A549 (cell line): ENCODE results near the gene ZRANB3. TPM values are rescaled to one million over a fixed set of nuclear protein-coding genes. Genes with fewer than 3 reads are reported as not detected.

ENCODE experiments used
- ATAC-seq, 2 experiments: fragments of 200-7000 bp in 1 of 2; fragments of >200 bp in 1 of 2; cut with Nextera tagmentation in 1 of 2; cut with Tn5 transposase in 1 of 2; 3 replicates each; pipeline versions ENCODE4 v1.8.0 to v1.9.1; 2018 to 2020; ENCODE audit warnings: mild to moderate bottlenecking in 1 of 2, moderate library complexity in 1 of 2
- CTCF ChIA-PET: fragments of 300-600 bp; sonication (Branson Sonifier 250); formaldehyde crosslinking; extraction: SDS; loops from one replicate; lab custom pipeline; 2021; ENCODE audit warnings: antibody characterized with exemption, inconsistent platforms; lab: Yijun Ruan, JAX
- POLR2A ChIA-PET: fragments of 350-600 bp; formaldehyde crosslinking; extraction: SDS; loops from one replicate; lab custom pipeline; 2021; ENCODE audit warnings: antibody characterized with exemption, inconsistent platforms; lab: Yijun Ruan, JAX
- DNase-seq, 2 experiments: peaks; one replicate each; pipeline versions ENCODE4 v3.0.0 to v3.0.0-alpha.2; 2011 to 2016; ENCODE audit warnings: low read depth in 1 of 2, low spot score in 1 of 2
- FAIRE-seq: peaks from 2 replicates; lab custom pipeline; 2011; peaks lifted over from hg19 to GRCh38; lab: Jason Lieb, UNC
- H3K27ac ChIP-seq, 2 experiments: fragments of >200 bp; sonication (Bioruptor Twin); formaldehyde crosslinking; 3 replicates each; pipeline ENCODE4 v1.5.1; 2016 to 2017
- H3K4me1 ChIP-seq: fragments of >200 bp; sonication (Bioruptor Twin); formaldehyde crosslinking; 3 replicates; pipeline ENCODE4 v1.6.1; 2016
- H3K4me2 ChIP-seq: fragments of >200 bp; sonication (Bioruptor Twin); formaldehyde crosslinking; 3 replicates; pipeline ENCODE4 v1.6.1; 2016
- H3K4me3 ChIP-seq: fragments of >200 bp; sonication (Bioruptor Twin); formaldehyde crosslinking; 3 replicates; pipeline ENCODE4 v1.5.1; 2016
- H3K9me3 ChIP-seq: fragments of >200 bp; sonication (Bioruptor Twin); formaldehyde crosslinking; 3 replicates; pipeline ENCODE4 v1.6.1; 2016
- BHLHE40 ChIP-seq: IDR thresholded peaks from 2 replicates; pipeline ENCODE4 v1.6.1; 2012; ENCODE audit warnings: low read depth, low read length, inconsistent platforms
- CBX8 ChIP-seq: fragments of 200-600 bp; sonication (generic); IDR thresholded peaks from 2 replicates; pipeline ENCODE4 v1.6.1; 2016
- CEBPB ChIP-seq, 2 experiments: fragments of >200 bp in 1 of 2; sonication (Bioruptor Twin) in 1 of 2; formaldehyde crosslinking in 1 of 2; IDR thresholded peaks; 2 replicates each; pipeline ENCODE4 v1.6.1; 2012 to 2016
- EHF ChIP-seq: fragments of 250-450 bp; sonication (Bioruptor Pico); IDR thresholded peaks from 2 replicates; pipeline ENCODE4 v1.5.0; 2020; ENCODE audit warnings: mild to moderate bottlenecking
- ESRRA ChIP-seq: fragments of 150-350 bp; IDR thresholded peaks from 2 replicates; pipeline ENCODE4 v1.6.1; 2014; ENCODE audit warnings: mild to moderate bottlenecking, low read length, borderline replicate concordance
- FOSB ChIP-seq: fragments of 250-450 bp; sonication (Bioruptor Pico); IDR thresholded peaks from 2 replicates; pipeline ENCODE4 v1.5.0; 2020; ENCODE audit warnings: mild to moderate bottlenecking, moderate library complexity
- FOSL2 ChIP-seq, 2 experiments: fragments of 450-650 bp in 1 of 2; fragments of >200 bp in 1 of 2; sonication (Bioruptor Twin) in 1 of 2; formaldehyde crosslinking; IDR thresholded peaks; 2 replicates each; pipeline versions ENCODE4 v1.5.0 to v1.6.1; 2016 to 2020; ENCODE audit warnings: mild to moderate bottlenecking in 1 of 2, moderate library complexity in 1 of 2
- FOXS1 ChIP-seq: fragments of 250-450 bp; sonication (Bioruptor Pico); IDR thresholded peaks from 2 replicates; pipeline ENCODE4 v1.5.0; 2020; ENCODE audit warnings: mild to moderate bottlenecking, moderate library complexity
- GATA3 ChIP-seq: IDR thresholded peaks from 2 replicates; pipeline ENCODE4 v1.6.1; 2012; ENCODE audit warnings: borderline replicate concordance
- HEYL ChIP-seq: fragments of 250-450 bp; sonication (Bioruptor Pico); IDR thresholded peaks from 2 replicates; pipeline ENCODE4 v1.8.0; 2021; ENCODE audit warnings: mild to moderate bottlenecking, moderate library complexity
- HOXA7 ChIP-seq: fragments of 250-450 bp; sonication (Bioruptor Pico); IDR thresholded peaks from 2 replicates; pipeline ENCODE4 v1.5.0; 2020; ENCODE audit warnings: mild to moderate bottlenecking, moderate library complexity
- HOXB5 ChIP-seq: fragments of 250-450 bp; sonication (Bioruptor Pico); IDR thresholded peaks from 2 replicates; pipeline ENCODE4 v1.5.0; 2020; ENCODE audit warnings: mild to moderate bottlenecking, moderate library complexity
- JUNB ChIP-seq: fragments of >200 bp; sonication (Bioruptor Twin); formaldehyde crosslinking; IDR thresholded peaks from 2 replicates; pipeline ENCODE4 v1.6.1; 2016
- KDM1A ChIP-seq: fragments of 200-600 bp; sonication (generic); IDR thresholded peaks from 2 replicates; pipeline ENCODE4 v1.6.1; 2016; ENCODE audit warnings: low read depth, mild to moderate bottlenecking
- MAZ ChIP-seq: fragments of 150-350 bp; IDR thresholded peaks from 2 replicates; pipeline ENCODE4 v1.6.1; 2014; ENCODE audit warnings: antibody characterized with exemption, low read depth, low read length, borderline replicate concordance
- NPAS2 ChIP-seq: fragments of 250-450 bp; sonication (Bioruptor Pico); IDR thresholded peaks from 2 replicates; pipeline ENCODE4 v1.8.0; 2022; ENCODE audit warnings: mild to moderate bottlenecking, moderate library complexity, borderline replicate concordance
- NR3C1 ChIP-seq: fragments of >200 bp; sonication (Bioruptor Twin); formaldehyde crosslinking; IDR thresholded peaks from 3 replicates; pipeline ENCODE4 v1.6.1; 2017
- PHF8 ChIP-seq: fragments of 200-600 bp; sonication (generic); IDR thresholded peaks from 2 replicates; pipeline ENCODE4 v1.6.1; 2016; ENCODE audit warnings: low read depth, mild to moderate bottlenecking, antibody characterized with exemption, moderate library complexity, borderline replicate concordance
- POLR2A ChIP-seq: IDR thresholded peaks from 2 replicates; pipeline ENCODE4 v1.6.1; 2012; ENCODE audit warnings: mild to moderate bottlenecking, low read length
- POLR2AphosphoS2 ChIP-seq: conservative IDR thresholded peaks from 2 replicates; pipeline ENCODE4 v1.6.1; 2012; ENCODE audit warnings: low read length, improper control_type of control experiment, inconsistent platforms
- RFX5 ChIP-seq: fragments of 450-650 bp; IDR thresholded peaks from 2 replicates; pipeline ENCODE4 v1.7.1; 2014; ENCODE audit warnings: antibody characterized with exemption, mild to moderate bottlenecking, moderate library complexity
- SMC3 ChIP-seq: fragments of >200 bp; sonication (Bioruptor Twin); formaldehyde crosslinking; IDR thresholded peaks from 3 replicates; pipeline ENCODE4 v1.6.1; 2018; ENCODE audit warnings: inconsistent platforms
- SREBF2 ChIP-seq: fragments of 450-650 bp; IDR thresholded peaks from 2 replicates; pipeline ENCODE4 v1.6.1; 2014; ENCODE audit warnings: mild to moderate bottlenecking, moderate library complexity
- TP53 ChIP-seq: fragments of 250-450 bp; sonication (Bioruptor Pico); IDR thresholded peaks from 2 replicates; pipeline ENCODE4 v1.5.0; 2021; ENCODE audit warnings: mild to moderate bottlenecking, moderate library complexity
- ZFP36 ChIP-seq: fragments of 450-650 bp; IDR thresholded peaks from 2 replicates; pipeline ENCODE4 v1.6.1; 2014; ENCODE audit warnings: borderline replicate concordance; ENCODE audit not compliant: partially characterized antibody
- WGBS: methylation state at CpG from one replicate; pipeline ENCODE4 v1.1.6; 2017; ENCODE audit errors: missing lambda C conversion rate; 5-methylcytosine and 5-hydroxymethylcytosine counted together
- polyA plus RNA-seq, 4 experiments: library from polyadenylated mRNA; depleted of rRNA in 3 of 4; stranded (reverse); fragments of >200 nt; fragmentation: RNase III in 1 of 4; extraction: RNeasy Plus Mini Kit Qiagen cat#74134 plus additional on column Dnase treatment in 1 of 4; gene quantifications; 2 replicates in 3 of 4; 3 replicates in 1 of 4; pipeline ENCODE4 v1.2.3, GENCODE V29; 2011 to 2017
- TF ChIP-seq, protein P1 (sequence below): fragments of 150-350 bp; IDR thresholded peaks from 2 replicates; pipeline ENCODE4 v1.6.1; 2014; ENCODE audit warnings: low read depth, mild to moderate bottlenecking, low read length
- TF ChIP-seq, protein P2 (sequence below): IDR thresholded peaks from 2 replicates; pipeline ENCODE4 v1.6.1; 2012; ENCODE audit warnings: low read depth, borderline replicate concordance
- TF ChIP-seq, protein P3 (sequence below): IDR thresholded peaks from 2 replicates; pipeline ENCODE4 v1.6.1; 2012
- TF ChIP-seq, protein P4 (sequence below): fragments of 250-450 bp; sonication (Bioruptor Pico); IDR thresholded peaks from 2 replicates; pipeline ENCODE4 v1.5.0; 2020; ENCODE audit warnings: low read depth, mild to moderate bottlenecking, moderate library complexity
- TF ChIP-seq, protein P5 (sequence below): fragments of 450-650 bp; IDR thresholded peaks from 2 replicates; pipeline ENCODE4 v1.6.1; 2014; ENCODE audit warnings: antibody characterized with exemption
- TF ChIP-seq, protein P6 (sequence below): fragments of >200 bp; sonication (Bioruptor Twin); formaldehyde crosslinking; IDR thresholded peaks from 3 replicates; pipeline ENCODE4 v1.6.1; 2016
- TF ChIP-seq, protein P7 (sequence below): fragments of >200 bp; sonication (Bioruptor Twin); formaldehyde crosslinking; IDR thresholded peaks from 3 replicates; pipeline ENCODE4 v1.5.1; 2016

ZRANB3 gene
- polyA plus RNA-seq, 2 of the 4 experiments (the other 2 are of a cell fraction): 6.2 to 12.4 TPM

DNA sequence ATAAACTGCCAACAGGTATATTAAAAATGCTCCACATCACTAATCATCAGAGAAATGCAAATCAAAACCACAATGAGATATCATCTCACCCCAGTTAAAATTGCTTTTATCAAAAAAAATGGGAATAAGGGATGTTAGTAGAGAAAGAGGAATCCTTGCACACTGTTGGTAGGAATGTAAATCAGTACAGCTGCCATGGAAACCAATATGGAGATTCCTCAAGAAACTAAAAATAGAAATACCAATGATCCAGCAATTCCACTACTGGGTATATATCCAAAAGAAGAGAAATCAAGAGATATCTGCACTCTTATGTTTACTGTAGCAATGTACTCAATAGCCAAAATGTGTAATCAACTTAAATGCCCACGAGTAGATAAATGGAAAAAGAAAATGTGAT lies 40.6 kb downstream of the ZRANB3 start:
- 90% methylated on average over 1 of the region's 1 CpG for WGBS
- CTCF ChIA-PET: no interaction called here
- no peak for DNase-seq
- no peak for ATAC-seq
- Histone ChIP-seq H3K4me1 (0 out of 3 replicates have a peak, but pooled peaks cover 5% of the 10 kb centered on the region), H3K4me2 (no peak overlapping the region), H3K4me3 (no peak overlapping the region), H3K9me3 (no peaks in the 10 kb centered on the region; the same call in 2 of the 3 replicates), H3K27ac (no peak overlapping the region)
- FAIRE-seq: no peak
- TF ChIP-seq FOSB (CRISPR knock-in tag) (no peak), POLR2AphosphoS2 (no peak), MAZ (no peak), TP53 (no peak), ESRRA (no peak), BHLHE40 (no peak), SREBF2 (no peak), RFX5 (no peak), HEYL (CRISPR knock-in tag) (no peak), CBX8 (no peak), PHF8 (no peak), JUNB (no peak), FOSL2 (IDR thresholded peaks at IDR 0.05) (no peak), FOSL2 (CRISPR knock-in tag; IDR thresholded peaks at IDR 0.05) (no peak), HOXB5 (CRISPR knock-in tag) (no peak), GATA3 (no peak), SMC3 (no peak)
- TF ChIP-seq, protein P1, sequence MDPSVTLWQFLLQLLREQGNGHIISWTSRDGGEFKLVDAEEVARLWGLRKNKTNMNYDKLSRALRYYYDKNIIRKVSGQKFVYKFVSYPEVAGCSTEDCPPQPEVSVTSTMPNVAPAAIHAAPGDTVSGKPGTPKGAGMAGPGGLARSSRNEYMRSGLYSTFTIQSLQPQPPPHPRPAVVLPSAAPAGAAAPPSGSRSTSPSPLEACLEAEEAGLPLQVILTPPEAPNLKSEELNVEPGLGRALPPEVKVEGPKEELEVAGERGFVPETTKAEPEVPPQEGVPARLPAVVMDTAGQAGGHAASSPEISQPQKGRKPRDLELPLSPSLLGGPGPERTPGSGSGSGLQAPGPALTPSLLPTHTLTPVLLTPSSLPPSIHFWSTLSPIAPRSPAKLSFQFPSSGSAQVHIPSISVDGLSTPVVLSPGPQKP: no peak
- TF ChIP-seq, protein P2, sequence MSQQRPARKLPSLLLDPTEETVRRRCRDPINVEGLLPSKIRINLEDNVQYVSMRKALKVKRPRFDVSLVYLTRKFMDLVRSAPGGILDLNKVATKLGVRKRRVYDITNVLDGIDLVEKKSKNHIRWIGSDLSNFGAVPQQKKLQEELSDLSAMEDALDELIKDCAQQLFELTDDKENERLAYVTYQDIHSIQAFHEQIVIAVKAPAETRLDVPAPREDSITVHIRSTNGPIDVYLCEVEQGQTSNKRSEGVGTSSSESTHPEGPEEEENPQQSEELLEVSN: no peak
- POLR2A ChIA-PET: no interaction called here

DNA sequence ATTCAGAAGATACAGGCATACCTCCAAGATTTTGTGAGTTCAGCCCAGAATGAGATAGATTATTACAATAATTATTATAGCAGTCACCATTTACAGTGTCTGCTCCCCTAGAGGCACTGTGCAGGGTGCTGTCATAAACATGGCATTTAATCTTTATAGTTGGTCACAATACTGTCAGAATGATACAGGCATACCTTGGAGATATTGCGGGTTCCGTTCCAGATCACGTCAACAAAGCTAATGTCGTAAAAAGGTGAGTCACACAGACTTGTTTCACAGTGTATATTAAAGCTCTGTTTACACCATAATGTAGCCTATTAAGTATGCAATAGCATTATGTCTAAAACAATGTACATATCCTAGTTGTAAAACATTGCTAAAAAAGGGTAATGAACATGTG lies 45.6 kb downstream of the ZRANB3 start:
- H3K27ac ChIP-seq: no peak overlapping the region
- H3K4me1 ChIP-seq: no peaks in the 10 kb centered on the region
- TF ChIP-seq JUNB: no peak
- TF ChIP-seq CEBPB (IDR thresholded peaks at IDR 0.05): no peak
- no peak for TF ChIP-seq BHLHE40
- TF ChIP-seq MAZ: no peak
- TF ChIP-seq, protein P3, sequence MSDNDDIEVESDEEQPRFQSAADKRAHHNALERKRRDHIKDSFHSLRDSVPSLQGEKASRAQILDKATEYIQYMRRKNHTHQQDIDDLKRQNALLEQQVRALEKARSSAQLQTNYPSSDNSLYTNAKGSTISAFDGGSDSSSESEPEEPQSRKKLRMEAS: no peak
- TF ChIP-seq POLR2A: no peak
- no peak for TF ChIP-seq HOXA7 (CRISPR knock-in tag)
- TF ChIP-seq, protein P4, sequence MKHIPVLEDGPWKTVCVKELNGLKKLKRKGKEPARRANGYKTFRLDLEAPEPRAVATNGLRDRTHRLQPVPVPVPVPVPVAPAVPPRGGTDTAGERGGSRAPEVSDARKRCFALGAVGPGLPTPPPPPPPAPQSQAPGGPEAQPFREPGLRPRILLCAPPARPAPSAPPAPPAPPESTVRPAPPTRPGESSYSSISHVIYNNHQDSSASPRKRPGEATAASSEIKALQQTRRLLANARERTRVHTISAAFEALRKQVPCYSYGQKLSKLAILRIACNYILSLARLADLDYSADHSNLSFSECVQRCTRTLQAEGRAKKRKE (CRISPR knock-in tag): no peak
- TF ChIP-seq FOXS1 (CRISPR knock-in tag): no peak
- no peak for TF ChIP-seq RFX5
- TF ChIP-seq TP53: no peak
- TF ChIP-seq ZFP36: no peak
- TF ChIP-seq, protein P5, sequence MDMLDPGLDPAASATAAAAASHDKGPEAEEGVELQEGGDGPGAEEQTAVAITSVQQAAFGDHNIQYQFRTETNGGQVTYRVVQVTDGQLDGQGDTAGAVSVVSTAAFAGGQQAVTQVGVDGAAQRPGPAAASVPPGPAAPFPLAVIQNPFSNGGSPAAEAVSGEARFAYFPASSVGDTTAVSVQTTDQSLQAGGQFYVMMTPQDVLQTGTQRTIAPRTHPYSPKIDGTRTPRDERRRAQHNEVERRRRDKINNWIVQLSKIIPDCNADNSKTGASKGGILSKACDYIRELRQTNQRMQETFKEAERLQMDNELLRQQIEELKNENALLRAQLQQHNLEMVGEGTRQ: no peak
- no peak for TF ChIP-seq NR3C1
- TF ChIP-seq EHF (CRISPR knock-in tag): no peak
- no peak for TF ChIP-seq NPAS2 (CRISPR knock-in tag)
- no peak for TF ChIP-seq PHF8
- TF ChIP-seq, protein P6, sequence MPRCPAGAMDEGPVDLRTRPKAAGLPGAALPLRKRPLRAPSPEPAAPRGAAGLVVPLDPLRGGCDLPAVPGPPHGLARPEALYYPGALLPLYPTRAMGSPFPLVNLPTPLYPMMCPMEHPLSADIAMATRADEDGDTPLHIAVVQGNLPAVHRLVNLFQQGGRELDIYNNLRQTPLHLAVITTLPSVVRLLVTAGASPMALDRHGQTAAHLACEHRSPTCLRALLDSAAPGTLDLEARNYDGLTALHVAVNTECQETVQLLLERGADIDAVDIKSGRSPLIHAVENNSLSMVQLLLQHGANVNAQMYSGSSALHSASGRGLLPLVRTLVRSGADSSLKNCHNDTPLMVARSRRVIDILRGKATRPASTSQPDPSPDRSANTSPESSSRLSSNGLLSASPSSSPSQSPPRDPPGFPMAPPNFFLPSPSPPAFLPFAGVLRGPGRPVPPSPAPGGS: no peak
- no peak for TF ChIP-seq KDM1A
- TF ChIP-seq, protein P7, sequence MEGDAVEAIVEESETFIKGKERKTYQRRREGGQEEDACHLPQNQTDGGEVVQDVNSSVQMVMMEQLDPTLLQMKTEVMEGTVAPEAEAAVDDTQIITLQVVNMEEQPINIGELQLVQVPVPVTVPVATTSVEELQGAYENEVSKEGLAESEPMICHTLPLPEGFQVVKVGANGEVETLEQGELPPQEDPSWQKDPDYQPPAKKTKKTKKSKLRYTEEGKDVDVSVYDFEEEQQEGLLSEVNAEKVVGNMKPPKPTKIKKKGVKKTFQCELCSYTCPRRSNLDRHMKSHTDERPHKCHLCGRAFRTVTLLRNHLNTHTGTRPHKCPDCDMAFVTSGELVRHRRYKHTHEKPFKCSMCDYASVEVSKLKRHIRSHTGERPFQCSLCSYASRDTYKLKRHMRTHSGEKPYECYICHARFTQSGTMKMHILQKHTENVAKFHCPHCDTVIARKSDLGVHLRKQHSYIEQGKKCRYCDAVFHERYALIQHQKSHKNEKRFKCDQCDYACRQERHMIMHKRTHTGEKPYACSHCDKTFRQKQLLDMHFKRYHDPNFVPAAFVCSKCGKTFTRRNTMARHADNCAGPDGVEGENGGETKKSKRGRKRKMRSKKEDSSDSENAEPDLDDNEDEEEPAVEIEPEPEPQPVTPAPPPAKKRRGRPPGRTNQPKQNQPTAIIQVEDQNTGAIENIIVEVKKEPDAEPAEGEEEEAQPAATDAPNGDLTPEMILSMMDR: no peak
- H3K9me3 ChIP-seq: no peaks in the 10 kb centered on the region; the same call in 2 of the 3 replicates
- 87% methylated on average over 4 of the region's 4 CpGs for WGBS
- no peak overlapping the region for H3K4me2 ChIP-seq
- ChIA-PET CTCF (no interaction called here), POLR2A (no interaction called here)
- ATAC-seq (no peak), FAIRE-seq (no peak), DNase-seq (no peak)
- H3K4me3 ChIP-seq: no peak overlapping the region
